HG03354 (cell line): ENCODE results near the gene LANCL2.
"Not testable (repeated sequence)": the region's sequence is repeated elsewhere in the genome, so short reads cannot be mapped to it uniquely, and the experiment has no call there.

Experiments used
- ATAC-seq: cut with Tn5 transposase; IDR thresholded peaks from one replicate; pipeline ENCODE4 v1.9.1; 2021; ENCODE audit warnings: mild to moderate bottlenecking; ENCODE audit not compliant: unreplicated experiment, poor library complexity, severe bottlenecking

The LANCL2 gene

DNA sequence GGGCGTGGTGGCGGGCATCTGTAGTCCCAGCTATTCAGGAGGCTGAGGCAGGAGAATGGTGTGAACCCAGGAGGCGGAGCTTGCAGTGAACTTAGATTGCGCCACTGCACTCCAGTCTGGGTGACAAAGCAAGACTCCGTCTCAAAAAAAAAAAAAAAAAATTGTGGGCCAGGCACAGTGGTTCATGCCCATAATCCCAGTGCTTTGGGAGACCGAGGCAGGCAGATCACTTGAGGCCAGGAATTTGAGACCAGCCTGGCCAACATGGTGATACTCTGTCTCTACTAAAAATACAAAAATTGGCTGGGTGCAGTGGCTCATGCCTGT lies 12.2 kb upstream of the LANCL2 start:
- not testable (repeated sequence) for ATAC-seq

DNA sequence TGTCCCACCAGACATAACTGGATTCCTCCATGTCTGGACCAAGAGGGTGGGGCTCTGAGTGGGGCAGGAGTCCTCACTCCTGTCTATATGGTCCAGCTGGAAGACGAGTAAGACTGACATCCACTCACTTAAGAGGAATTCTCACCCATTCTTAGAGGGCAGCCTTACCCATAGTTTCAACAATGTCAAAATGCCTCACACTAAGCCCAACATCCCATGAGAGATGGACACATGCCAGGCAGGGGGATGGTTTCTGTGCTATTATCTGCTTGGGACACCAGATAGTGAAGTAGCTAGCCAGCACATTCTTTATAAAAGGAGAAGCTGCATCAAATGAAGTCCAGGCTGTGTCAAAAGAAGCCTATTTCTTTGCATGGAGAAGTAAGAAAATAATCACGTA lies 4.7 kb upstream of the LANCL2 start:
- no peak for ATAC-seq

DNA sequence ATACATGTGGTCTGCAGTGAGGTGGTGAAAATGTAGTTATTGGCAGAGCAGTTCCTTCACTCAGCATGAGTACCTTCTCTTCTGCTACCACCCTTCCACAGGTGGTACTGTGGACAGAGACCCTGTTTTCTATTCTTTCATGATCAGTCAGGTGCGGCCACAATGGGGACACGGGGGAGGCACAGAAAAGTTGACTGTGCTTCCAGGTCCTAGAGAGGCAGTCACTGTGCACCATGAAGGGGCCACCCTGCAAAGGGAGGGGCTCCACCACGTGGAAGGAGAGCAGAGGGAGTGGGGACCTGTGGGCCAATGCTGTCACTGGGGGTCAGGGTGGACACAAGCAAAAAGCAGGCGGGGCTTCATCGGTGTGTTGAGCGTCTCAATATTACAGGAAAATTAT lies 3.6 kb upstream of the LANCL2 start:
- no peak for ATAC-seq

DNA sequence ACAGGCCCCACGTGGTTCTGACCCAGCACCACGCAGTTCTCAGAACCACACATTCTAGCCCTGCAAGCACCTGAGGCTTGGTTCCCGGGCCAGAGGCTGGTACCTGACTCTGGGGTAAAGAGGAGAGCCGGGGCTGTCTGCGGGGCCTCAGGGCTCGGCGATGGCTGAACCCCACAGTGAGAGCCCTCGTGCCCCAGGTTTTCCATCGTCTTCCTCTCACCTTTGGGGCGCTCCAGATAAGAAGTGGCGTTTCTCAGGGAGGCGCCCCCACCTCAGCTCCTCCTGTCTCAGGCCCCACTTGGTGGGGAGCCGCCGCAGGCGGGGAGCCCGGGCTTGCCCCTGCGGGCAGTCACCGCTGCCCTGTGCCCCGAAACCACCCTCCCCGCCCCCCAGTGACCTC lies 2.2 kb upstream of the LANCL2 start:
- no peak for ATAC-seq

DNA sequence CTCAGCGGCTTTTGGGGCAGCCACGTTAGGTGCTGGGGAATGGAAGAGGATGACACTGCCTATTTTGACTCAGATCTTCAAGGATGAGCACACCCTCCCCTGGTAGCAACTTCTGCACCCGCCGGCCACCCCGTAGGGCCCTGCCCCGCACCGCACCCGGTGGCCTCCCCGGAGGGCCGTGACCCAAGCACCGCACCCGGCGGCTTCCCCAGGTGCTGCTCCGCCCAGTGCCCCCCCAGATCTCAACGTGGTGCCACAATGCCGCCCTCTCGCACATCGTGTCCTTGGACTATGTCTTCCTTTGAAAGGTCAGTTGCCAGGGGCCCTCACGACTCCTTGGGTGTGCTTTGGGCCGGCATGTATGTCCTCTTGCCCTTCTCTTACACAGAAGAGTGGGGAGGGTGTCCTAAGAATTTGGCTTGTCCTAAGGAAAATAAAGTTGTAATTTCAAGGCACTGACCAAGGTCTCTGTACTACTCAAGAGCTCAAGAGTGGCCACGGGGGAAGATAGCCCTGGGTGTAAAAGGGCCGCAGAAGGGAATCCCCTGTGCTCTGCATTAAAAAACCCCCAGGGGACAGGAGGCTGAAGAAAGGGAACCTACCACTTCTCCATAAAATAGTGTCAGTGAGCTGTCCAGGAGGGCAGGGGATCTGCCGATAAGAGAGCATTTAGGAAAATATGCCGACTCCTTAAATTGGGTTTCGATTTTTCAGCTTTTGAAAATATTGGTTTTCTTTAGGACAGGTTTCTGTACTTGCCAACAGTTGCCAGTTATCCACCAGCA lies 1.6 kb upstream of the LANCL2 start:
- ATAC-seq: no peak

DNA sequence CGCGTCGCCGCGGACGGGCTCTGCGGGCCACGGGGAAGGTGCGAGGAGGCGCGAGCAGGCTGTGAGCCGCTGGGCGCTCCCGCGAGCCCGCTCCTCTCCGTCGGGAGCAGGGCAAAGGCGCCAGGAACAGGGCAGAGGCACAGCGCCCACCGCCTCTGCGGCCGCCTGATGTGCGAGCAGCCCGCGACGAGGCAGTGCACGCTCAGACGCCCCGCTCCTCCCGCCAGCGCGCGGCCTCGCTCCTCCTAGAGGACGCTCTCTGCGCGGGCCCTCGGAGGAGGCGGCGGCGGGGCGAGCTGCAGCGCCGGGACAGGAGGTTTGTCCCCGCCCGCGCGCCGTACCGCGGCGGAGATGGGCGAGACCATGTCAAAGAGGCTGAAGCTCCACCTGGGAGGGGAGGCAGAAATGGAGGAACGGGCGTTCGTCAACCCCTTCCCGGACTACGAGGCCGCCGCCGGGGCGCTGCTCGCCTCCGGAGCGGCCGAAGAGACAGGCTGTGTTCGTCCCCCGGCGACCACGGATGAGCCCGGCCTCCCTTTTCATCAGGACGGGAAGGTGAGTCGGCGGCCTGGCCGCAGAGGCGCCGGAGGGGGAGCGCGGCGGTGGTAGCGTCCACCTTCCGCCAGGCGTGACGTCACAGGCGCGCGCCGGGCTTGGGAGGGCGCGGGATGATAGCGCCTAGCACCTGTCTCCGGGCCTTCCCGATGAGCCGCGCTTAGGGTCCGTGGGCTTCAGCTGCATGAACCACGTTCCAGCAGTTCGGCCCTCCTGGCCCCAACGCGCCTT lies 731 bp downstream of the LANCL2 start:
- peak; percentile 86 for ATAC-seq

DNA sequence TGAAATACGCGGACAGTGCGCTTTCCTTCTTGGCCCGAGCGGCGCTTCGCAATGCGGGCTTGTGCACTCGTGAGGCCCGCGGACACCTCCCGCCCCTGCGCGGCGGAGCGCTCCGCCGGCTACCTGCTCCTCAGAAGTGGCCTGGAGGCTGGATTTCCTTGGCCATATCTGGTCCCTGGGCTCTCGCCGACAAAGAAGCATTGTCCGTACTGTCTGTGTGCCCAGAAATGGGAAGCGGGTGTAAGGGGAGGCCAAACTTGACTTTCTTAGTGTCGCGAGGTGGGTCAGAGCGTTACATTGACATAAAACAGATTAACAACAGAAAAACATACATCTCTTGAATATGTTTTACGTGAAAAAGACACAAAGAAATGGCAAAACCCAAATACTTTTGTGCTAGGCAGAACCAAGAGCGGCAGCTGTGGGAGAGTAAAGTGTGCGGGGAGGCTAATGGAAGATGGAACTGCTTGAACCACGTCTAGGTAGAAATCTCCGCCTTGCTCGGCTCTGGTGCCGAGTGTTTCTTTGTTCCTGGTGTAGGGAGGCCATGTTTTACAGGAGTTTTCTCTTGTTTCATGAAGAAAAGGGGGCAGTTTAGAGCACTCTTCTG lies 1.4 kb downstream of the LANCL2 start:
- peak; percentile 20 for ATAC-seq

DNA sequence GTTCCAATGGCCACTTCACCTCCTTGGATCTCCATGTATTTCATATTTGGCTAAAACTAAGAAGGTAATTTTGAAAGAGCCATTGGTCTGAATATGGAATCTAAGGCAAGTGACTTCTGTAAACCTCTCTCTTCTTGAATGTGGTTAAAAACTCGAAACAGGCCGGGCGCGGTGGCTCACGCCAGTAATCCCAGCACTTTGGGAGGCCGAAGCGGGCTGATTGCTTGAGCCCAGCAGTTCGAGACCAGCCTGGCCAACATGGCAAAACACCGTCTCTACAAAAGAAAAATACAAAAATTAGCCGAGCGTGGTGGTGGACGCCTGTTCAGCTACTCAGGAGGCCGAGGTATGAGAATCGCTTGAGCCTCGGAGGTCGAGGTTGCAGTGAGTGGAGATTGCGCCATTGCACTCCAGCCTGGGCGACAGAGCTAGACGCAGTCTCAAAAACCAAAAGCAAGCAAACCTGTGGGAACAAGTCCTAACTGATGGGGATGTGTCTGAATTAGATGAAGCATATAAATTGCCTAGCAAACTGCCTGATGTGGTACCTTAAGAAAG lies 2.2 kb downstream of the LANCL2 start:
- ATAC-seq: no peak

DNA sequence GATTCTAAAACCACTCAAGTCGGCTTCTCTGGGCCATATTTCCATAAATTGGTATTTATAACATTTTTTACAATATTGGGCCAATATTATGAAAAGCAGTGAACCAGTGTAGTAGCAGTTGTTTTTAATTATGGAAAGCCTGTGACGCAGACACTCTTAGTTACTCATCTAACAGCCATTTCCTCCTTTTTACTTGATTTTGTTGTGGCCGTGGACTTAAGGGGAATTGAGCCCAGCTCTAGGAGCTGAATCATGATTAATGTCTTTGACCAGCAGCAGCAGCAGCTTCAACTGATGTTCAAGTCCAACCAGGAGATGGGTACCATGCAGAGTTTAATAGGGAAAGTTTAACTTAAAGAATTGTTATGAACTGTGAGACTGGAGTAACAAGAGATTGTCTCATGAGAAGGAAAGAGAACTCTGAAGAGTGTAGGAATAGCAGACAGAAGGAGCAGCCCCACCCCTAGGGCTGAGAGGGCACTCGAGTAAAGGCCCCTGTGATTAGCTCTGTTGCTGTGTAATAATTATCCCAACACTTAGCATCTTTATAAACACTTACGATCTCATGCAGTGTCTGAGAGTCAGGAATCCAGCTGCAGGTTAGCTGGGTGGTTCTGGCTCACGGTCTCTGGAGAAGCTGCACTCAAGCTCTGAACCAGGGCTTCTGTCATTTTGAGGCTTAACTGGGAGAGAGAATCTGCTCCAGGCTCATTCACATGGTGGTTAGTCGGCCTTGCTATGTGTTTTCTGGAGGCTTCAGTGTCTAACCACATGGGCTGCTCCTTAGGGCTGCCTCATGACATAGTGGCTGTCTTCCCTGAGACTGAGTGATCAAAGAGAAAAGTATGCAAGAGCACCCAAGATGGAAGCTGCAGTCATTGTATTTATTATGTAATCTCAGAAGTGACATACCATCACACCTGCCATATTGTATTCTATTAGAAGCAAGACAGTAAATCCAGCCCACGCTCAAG lies 4.6 kb downstream of the LANCL2 start:
- no peak for ATAC-seq

DNA sequence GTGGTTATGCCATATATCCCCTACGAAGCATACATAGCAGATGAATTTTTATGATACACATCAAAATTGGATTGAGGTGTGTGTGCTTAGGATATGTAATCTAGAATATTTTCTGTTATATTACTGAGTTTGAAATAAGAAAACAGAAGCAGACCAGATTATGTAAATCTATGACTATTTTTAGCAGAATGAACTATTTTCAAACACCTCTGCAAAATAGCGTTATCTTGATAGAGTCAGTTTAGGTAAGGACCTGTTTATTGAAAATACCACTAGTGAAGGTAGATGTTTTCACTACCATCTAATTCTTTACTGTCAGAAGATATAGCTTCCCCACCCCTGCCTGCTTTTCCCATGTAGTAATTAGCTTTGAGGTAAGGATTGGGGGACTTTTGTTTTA lies 9.1 kb downstream of the LANCL2 start:
- ATAC-seq: no peak

DNA sequence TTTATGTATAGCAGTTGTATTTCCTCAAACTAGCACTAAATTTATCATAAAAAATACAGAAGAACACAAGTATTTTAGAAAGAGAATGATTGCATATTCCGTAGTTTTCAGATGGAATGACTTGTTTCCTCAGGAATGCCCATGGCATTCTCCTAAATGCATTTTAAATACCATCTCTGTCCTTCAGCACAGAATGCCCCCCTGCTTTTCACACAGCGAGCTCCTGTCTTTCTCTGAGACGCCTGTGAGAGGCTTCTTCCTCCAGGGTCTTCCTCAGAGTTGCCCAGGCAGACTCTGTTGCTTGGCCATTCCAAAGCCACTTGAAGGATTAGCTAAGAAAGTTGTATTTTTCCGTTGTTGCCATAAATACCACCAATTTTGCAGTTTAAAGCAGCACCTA lies 10.1 kb downstream of the LANCL2 start:
- no peak for ATAC-seq

DNA sequence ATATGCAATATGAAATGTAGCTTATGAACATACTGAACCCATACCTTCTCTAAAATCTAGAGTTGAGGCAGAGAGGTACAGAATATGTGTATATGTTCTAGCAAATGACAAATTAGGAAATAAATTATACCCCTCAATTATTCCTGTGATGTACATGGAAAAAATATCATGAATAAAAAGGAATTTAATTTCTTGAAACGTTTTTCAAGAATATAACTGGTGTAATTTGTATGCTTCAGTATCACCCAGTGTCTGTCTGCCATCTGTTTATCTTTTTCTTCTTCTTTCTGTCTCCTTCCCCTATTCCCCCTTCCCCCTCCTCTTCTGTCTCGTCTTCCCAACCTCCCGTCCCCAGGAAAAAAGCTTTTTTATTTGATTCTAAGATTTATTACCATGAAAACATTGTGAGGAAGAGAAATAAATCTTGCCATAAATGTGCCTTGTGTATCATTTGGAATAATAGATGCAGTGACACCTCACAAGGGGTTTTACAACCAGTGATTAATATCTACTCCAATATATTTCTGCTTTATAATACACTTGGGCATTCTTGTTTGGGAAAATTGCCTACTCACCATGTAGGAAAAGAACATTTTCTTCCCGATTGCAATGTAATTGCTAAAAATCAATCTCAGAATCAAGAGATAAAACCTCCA lies 12.2 kb downstream of the LANCL2 start:
- no peak for ATAC-seq

DNA sequence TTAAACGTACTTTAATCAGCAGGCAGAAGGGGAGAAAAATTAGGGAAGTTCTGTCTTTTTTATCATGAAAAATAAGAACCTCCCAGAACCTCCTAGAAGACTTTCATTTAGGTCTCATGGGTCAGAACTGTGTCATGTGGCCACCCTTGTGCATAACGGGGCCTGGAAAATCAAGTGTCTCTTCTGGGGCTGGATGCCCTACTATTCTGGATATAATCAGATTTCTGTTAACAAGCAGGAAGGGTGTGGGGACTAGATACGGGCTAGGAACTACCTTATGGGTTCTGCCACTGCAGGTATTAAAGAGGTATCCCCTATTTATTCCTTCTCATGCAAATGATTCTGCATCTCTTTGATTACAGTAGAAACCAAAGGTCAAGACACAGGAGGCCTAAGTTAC lies 14.1 kb downstream of the LANCL2 start:
- no peak for ATAC-seq

DNA sequence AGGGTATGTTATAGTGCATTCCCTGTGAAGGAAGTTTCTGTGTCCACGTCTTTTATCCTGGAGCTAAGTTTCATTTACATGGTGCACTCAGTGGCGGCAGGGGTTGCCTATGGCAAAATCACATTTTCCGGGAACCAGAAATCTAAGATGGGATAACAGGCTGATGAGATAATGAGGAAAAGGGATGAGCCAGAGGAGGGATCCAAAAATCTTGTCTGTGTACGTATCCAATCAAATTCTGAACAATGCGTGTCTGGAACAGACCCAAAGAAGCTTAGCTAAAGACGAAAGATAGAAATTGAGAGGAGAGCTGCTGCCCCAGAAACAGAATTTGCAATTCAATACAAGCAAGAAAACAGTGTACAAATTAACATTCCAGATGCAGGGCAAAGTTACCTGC lies 16.1 kb downstream of the LANCL2 start:
- ATAC-seq: no peak

DNA sequence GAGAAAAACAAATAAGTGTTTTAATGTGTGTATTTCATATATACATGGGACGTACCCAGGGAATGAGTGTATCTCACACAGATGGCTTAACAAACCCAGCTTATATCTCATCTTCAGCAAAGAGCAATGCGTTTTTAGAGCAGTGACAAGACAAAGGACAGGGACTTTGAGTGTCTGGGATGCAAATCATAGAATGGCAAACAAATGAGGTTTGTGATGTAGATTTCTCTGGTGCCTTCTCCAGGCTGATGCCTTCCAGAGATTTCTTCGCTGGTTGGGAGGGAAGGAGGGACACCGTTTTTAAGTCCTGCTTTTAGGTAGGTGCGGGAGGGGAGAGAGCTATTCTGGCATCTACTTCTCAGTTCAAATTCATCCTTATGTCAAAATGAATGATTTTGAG lies 16.6 kb downstream of the LANCL2 start:
- ATAC-seq: no peak

DNA sequence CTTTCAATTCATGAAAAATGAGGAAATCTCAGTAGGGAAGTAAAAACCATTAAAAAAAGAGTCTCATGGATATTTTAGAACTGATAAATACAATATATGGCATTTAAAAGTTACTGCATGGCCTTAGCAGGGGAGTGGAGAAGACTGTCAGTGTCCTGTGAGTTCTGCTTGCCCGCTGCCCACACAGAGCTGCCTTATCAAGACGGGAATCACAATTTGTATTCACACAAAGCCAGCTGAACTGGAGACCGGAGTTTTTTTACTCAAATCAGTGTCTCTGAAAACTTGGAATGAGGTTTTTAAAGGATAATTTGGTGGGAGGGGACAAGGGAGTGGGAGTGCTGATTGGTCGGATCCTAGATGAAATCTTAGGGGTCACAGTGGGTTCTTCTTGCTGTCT lies 17.1 kb downstream of the LANCL2 start:
- ATAC-seq: no peak

DNA sequence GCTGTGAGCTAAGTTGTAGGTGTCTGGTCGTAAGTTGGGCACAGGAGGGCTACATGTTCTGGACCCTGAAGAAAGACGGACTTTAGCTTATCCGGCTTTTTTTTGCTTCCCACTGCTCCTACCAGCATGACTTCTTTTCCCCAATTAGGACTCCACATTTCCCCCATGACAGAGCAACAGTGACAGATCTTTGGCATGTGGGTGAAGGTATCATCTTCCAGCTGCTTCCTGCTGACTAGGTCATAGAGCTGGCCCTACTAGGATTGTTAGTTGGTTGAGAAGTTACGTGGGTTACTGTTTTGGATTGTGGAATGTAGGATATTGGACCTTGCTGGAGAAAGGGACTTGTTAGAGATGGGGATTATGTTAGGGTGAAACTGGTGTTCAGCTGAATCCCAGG lies 21.4 kb downstream of the LANCL2 start:
- no peak for ATAC-seq

DNA sequence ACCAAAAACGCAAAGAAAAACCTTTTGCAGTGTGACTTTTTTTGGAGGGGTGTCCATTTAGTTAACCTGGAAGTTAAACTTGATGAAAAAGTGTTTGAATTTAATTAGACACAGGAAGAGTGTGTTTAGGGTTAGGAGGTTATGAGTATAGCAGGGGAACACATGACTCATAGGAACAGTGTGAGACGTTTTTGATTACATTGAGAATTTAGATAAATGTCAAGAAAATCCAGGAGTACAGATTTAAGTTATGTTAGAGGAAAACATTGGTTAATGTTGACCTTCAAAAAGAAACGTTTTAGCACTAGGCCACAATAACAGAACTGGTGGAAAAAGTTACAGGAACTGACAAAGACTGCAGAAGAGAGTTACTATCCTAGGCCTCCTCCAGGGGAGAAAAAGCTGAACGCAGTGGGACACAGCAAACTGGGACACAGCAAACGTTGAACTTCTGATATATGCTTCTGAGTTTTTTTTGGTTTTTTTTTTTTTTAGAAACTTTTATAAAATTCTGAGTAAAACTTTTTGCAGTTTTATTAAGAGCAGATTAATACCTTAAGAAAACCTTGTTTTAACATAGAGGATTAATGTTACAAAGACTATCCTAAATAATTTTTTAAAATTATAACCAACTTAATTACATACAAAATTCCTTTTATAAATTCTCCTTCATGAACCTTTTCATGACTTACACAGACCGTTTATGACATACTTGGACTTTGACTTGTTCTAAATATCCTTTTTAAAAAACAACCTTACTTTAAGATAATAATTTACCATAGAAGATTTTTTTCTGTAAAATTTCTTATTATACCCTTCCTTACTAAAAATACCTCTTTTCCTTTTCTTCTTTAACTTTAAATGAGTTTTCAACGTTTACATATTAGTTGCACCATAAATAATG lies 22.2 kb downstream of the LANCL2 start:
- ATAC-seq: no peak
